A172 (cell line): ENCODE results near the gene LRIT1. TPM values are rescaled to one million over a fixed set of nuclear protein-coding genes. Genes with fewer than 3 reads are reported as not detected.

Experiments used
- DNase-seq: peaks from one replicate; pipeline ENCODE4 v3.0.0-alpha.2; 2015; ENCODE audit warnings: low spot score
- total RNA-seq: library from RNA; depleted of rRNA; stranded (reverse); fragments of >200 nt; shearing (Covaris generic); gene quantifications from 2 replicates; pipeline ENCODE4 v1.2.3, GENCODE V29; 2014

LRIT1 gene
- total RNA-seq, 1 experiment from 2014 or later: not detected

GRCh38 chr10:84254552-84255478, 13.5 kb upstream of the LRIT1 start:
- no peak for DNase-seq

GRCh38 chr10:84248794-84249193, 7.4 kb upstream of the LRIT1 start:
- DNase-seq: no peak

- DNase-seq: no peak
Measured at GRCh38 chr10:84247496-84247895, 6.2 kb upstream of the LRIT1 start.

- no peak for DNase-seq
Measured at GRCh38 chr10:84244651-84245270, 3.4 kb upstream of the LRIT1 start, which contains the start of gene RGR. Gene RGR (plus strand): TSS chr10:84245053. CDS start chr10:84245091, 38 bp downstream.

- no peak for DNase-seq
Measured at GRCh38 chr10:84243759-84244158, 2.4 kb upstream of the LRIT1 start.

GRCh38 chr10:84238909-84239308, 2.4 kb downstream of the LRIT1 start:
- DNase-seq: no peak

- DNase-seq: no peak
Measured at GRCh38 chr10:84237199-84238051, 3.9 kb downstream of the LRIT1 start.

- DNase-seq: no peak
Measured at GRCh38 chr10:84236807-84237198, 4.5 kb downstream of the LRIT1 start.

- no peak for DNase-seq
Measured at GRCh38 chr10:84235096-84235495, 6.2 kb downstream of the LRIT1 start.

GRCh38 chr10:84234479-84234878, 6.9 kb downstream of the LRIT1 start:
- no peak for DNase-seq

GRCh38 chr10:84233940-84234339, 7.4 kb downstream of the LRIT1 start:
- no peak for DNase-seq

GRCh38 chr10:84232376-84232775, 9.0 kb downstream of the LRIT1 start:
- no peak for DNase-seq

GRCh38 chr10:84230359-84230758, 11.0 kb downstream of the LRIT1 start:
- DNase-seq: no peak

- DNase-seq: no peak
Measured at GRCh38 chr10:84227810-84228209, 13.5 kb downstream of the LRIT1 start.

- DNase-seq: no peak
Measured at GRCh38 chr10:84226616-84227015, 14.7 kb downstream of the LRIT1 start.

- DNase-seq: no peak
Measured at GRCh38 chr10:84225427-84226173, 15.7 kb downstream of the LRIT1 start, which contains the start of gene LRIT2. Gene LRIT2 (minus strand): TSS chr10:84225544. CDS start chr10:84225520, 24 bp downstream.

GRCh38 chr10:84224411-84225028, 16.8 kb downstream of the LRIT1 start:
- DNase-seq: peak; percentile 13

- DNase-seq: no peak
Measured at GRCh38 chr10:84221916-84222315, 19.4 kb downstream of the LRIT1 start.

GRCh38 chr10:84217746-84218145, 23.6 kb downstream of the LRIT1 start:
- no peak for DNase-seq

GRCh38 chr10:84216834-84217233, 24.5 kb downstream of the LRIT1 start:
- DNase-seq: no peak
